Ovary (tissue), 3 donors: ENCODE data around the gene ADM.

Experiments
- CTCF ChIP-seq, 3 donors: fragments of 450-650 bp in 2 of 3; fragments of 200-600 bp in 1 of 3; IDR thresholded peaks; one replicate each; pipeline versions ENCODE4 v1.5.1 to v1.8.0; 2016 to 2022; ENCODE audit warnings: antibody characterized with exemption in 3 of 3, mild to moderate bottlenecking in 1 of 3
- POLR2A ChIP-seq: fragments of 450-650 bp; IDR thresholded peaks from one replicate; pipeline ENCODE4 v1.6.1; 2017; ENCODE audit warnings: antibody characterized with exemption, mild to moderate bottlenecking, moderate library complexity
- donor health status: DM: no; HTN: no; CAD: no.

GRCh38 chr11:10328314-10329098, 23.6 kb downstream of the ADM start:
- no peak for TF ChIP-seq CTCF (IDR thresholded peaks at IDR 0.05)
- TF ChIP-seq POLR2A: no peak
